Adrenal gland (tissue), 12 donors: Measurements from ENCODE around the gene SPNS2. TPM values are rescaled to one million over a fixed set of nuclear protein-coding genes. Genes with fewer than 3 reads are reported as not detected.

Source experiments
- DNase-seq, 7 donors: peaks; one replicate each; pipeline ENCODE4 v3.0.0-alpha.2; 2019 to 2020
- H3K27ac ChIP-seq, 5 donors: fragments of 200-600 bp; sonication (generic) in 4 of 5; 1 replicate in 3 of 5; 2 replicates in 2 of 5; pipeline versions ENCODE4 v1.5.1 to v1.8.0; 2016 to 2020; ENCODE audit warnings: mild to moderate bottlenecking in 1 of 5
- H3K27me3 ChIP-seq: fragments of 200-600 bp; 2 replicates; pipeline ENCODE4 v1.8.0; 2021
- H3K36me3 ChIP-seq, 2 donors: fragments of 200-600 bp; replicated peaks in 1 of 2; 1 replicate in 1 of 2; 2 replicates in 1 of 2; pipeline versions ENCODE4 v1.5.1 to v1.8.0; 2018 to 2022
- H3K4me1 ChIP-seq, 2 donors: fragments of 200-600 bp; replicated peaks in 1 of 2; 1 replicate in 1 of 2; 2 replicates in 1 of 2; pipeline versions ENCODE4 v1.5.1 to v1.8.0; 2018 to 2021
- H3K4me3 ChIP-seq, 4 donors: fragments of 200-600 bp; sonication (generic) in 3 of 4; one replicate each; pipeline ENCODE4 v1.5.1; 2016 to 2018
- H3K9me3 ChIP-seq, 3 donors: fragments of 200-600 bp; sonication (generic) in 1 of 3; replicated peaks in 1 of 3; 1 replicate in 2 of 3; 2 replicates in 1 of 3; pipeline versions ENCODE4 v1.5.1 to v1.8.0; 2016 to 2021
- POLR2A ChIP-seq, 2 donors: fragments of 450-650 bp; IDR thresholded peaks; one replicate each; pipeline ENCODE4 v1.6.1; 2017; ENCODE audit warnings: antibody characterized with exemption in 2 of 2, mild to moderate bottlenecking in 2 of 2, moderate library complexity in 1 of 2
- WGBS, 4 donors: extraction: QIAGEN DNeasy Blood & Tissue Kit in 2 of 4; methylation state at CpG; one replicate each; pipeline versions ENCODE4 v1.1.5 to v1.1.7; 2013 to 2017; 5-methylcytosine and 5-hydroxymethylcytosine counted together
- intact Hi-C, 2 donors: fragments of 100-400 bp; cut with DNase I; formaldehyde crosslinking; loops; one replicate each; pipeline versions ENCODE4 v1.14.1 to v1.15.0; 2022 to 2023
- polyA plus RNA-seq, 3 donors: library from polyadenylated mRNA; stranded (reverse); fragments of 200-250 nt in 2 of 3; fragments of 350-450 nt in 1 of 3; fragmentation: Illumina TruSeq in 1 of 3; extraction: RNeasy Lipid Tissue Mini Kit (QIAGEN cat#74804) in 1 of 3; gene quantifications; one replicate each; pipeline ENCODE4 v1.2.3, GENCODE V29; 2013 to 2014
- total RNA-seq, 9 donors: library from RNA; depleted of rRNA in 4 of 9; stranded (reverse); fragments of >200 nt in 4 of 9; fragments of 120-200 nt in 1 of 9; fragmentation: NEBNext Ultra II Directional in 1 of 9; extraction: Animal tissue kit (Norgen Biotek cat#: 25700) in 1 of 9; gene quantifications; one replicate each; pipeline versions ENCODE4 v1.1.0 to v1.2.4, GENCODE V29; 2013 to 2023
- TF ChIP-seq, protein P1 (sequence below), 6 experiments: fragments of 450-650 bp in 4 of 6; fragments of 200-600 bp in 2 of 6; sonication (generic) in 1 of 6; IDR thresholded peaks; 1 replicate in 5 of 6; 2 replicates in 1 of 6; pipeline versions ENCODE4 v1.5.1 to v1.8.0; 2016 to 2021; ENCODE audit warnings: antibody characterized with exemption in 6 of 6, mild to moderate bottlenecking in 2 of 6, moderate library complexity in 1 of 6
- donor health status: healthy with polysubstance abuse.
- donor health status: Bipolar disorder and iron deficiency.
- donor health status: DM: yes; HTN: yes; CAD: no.
- donor health status: DM: no; HTN: no; CAD: no.
- donor health status: DM: no; HTN: no; CAD: no.
- donor health status: DM: yes; HTN: yes; CAD: no.

Gene SPNS2
- total and polyA plus RNA-seq, 12 donors = 0.90 to 25.1 (median 7.7) TPM

DNA sequence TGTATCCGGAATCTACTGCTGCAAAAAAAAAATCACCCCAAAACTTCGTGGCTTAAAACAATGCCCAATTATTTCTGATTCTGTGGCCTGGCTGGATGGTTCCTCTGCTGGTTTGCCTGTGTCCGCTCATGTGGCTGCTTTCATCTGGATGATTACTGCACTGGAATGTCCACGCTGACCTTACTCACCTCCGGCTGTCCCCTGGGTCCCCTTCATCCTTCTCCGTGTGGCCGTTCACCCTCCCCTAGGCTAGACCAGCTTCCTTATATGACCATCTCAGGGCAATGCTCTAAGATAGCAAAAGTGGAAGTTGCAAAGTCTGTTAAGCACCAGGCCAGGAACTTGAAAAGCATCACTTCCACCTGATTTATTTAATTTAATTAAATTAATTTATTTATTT, 31.4 kb upstream of the SPNS2 start:
- H3K36me3 ChIP-seq = no peaks in the 10 kb centered on the region
- no peaks in the 10 kb centered on the region for H3K9me3 ChIP-seq
- H3K4me1 ChIP-seq = no peaks in the 10 kb centered on the region
- H3K27me3 ChIP-seq = no peaks in the 10 kb centered on the region
- H3K27ac ChIP-seq = no peak overlapping the region
- no peak overlapping the region for H3K4me3 ChIP-seq
- no peak for DNase-seq
- intact Hi-C loops = no loop called here
- no peak for TF ChIP-seq POLR2A (IDR thresholded peaks at IDR 0.05)
- TF ChIP-seq, protein P1, sequence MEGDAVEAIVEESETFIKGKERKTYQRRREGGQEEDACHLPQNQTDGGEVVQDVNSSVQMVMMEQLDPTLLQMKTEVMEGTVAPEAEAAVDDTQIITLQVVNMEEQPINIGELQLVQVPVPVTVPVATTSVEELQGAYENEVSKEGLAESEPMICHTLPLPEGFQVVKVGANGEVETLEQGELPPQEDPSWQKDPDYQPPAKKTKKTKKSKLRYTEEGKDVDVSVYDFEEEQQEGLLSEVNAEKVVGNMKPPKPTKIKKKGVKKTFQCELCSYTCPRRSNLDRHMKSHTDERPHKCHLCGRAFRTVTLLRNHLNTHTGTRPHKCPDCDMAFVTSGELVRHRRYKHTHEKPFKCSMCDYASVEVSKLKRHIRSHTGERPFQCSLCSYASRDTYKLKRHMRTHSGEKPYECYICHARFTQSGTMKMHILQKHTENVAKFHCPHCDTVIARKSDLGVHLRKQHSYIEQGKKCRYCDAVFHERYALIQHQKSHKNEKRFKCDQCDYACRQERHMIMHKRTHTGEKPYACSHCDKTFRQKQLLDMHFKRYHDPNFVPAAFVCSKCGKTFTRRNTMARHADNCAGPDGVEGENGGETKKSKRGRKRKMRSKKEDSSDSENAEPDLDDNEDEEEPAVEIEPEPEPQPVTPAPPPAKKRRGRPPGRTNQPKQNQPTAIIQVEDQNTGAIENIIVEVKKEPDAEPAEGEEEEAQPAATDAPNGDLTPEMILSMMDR (IDR thresholded peaks at IDR 0.05) = no peak
- 70 to 81% (median 76%) methylated on average over 7 of the region's 7 CpGs for WGBS, 4 donors

DNA sequence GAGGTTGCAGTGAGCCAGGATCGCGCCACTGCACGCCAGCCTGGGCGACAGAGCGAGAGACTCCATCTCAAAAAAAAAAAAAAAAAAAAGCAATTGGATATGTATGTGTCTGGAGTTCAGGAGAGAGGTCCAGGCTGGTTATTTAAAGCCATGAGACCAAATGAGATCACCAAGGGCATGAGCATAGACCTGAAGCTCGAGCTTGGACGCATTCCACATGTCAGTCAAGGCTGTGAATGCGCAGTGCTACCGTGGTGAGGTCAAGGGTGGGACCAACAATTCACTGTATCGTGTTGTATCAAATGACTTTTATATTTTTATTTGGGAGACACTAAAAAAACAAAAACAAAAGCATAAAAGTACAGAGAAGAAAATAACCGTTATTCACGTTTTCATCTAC, 29.1 kb upstream of the SPNS2 start:
- intact Hi-C loops = no loop called here
- Histone ChIP-seq H3K36me3 (no peaks in the 10 kb centered on the region), H3K27ac (no peak overlapping the region), H3K9me3 (no peaks in the 10 kb centered on the region), H3K27me3 (no peaks in the 10 kb centered on the region), H3K4me1 (no peaks in the 10 kb centered on the region), H3K4me3 (no peak overlapping the region)
- no peak for TF ChIP-seq POLR2A (IDR thresholded peaks at IDR 0.05)
- TF ChIP-seq, protein P1 (IDR thresholded peaks at IDR 0.05) = no peak
- 61 to 74% (median 64%) methylated on average over 12 of the region's 12 CpGs for WGBS, 4 donors
- peak in 3 of 7 donors; percentile 38 to 57 (median 47) for DNase-seq

DNA sequence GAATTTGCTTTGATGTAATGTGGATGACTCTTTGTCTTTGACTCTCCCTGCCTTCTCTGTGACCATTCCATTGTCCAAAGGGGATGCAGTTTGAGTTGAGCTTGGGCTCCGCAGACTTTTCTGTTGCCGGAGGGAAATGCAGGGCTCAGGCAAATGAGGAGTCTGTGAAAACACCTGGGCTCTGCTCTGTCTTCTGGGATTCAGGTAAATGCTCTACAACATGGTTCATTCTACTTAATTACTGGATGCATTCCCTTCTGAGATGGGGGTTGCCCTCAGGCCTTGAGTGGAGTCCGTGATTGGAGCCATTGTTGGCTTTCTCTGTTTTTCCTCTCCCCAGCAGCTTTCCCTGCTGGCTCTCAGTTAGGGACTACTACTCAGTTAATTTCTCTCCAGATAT, 26.4 kb upstream of the SPNS2 start:
- no peak for TF ChIP-seq POLR2A (IDR thresholded peaks at IDR 0.05)
- TF ChIP-seq, protein P1 (IDR thresholded peaks at IDR 0.05) = no peak
- no peak overlapping the region for H3K27ac ChIP-seq
- intact Hi-C loops = no loop called here
- H3K4me1 ChIP-seq = no peaks in the 10 kb centered on the region
- 88 to 93% (median 91%) methylated on average over 3 of the region's 3 CpGs for WGBS, 4 donors
- H3K4me3 ChIP-seq = no peak overlapping the region
- H3K9me3 ChIP-seq = no peaks in the 10 kb centered on the region
- no peaks in the 10 kb centered on the region for H3K36me3 ChIP-seq
- DNase-seq = no peak
- no peaks in the 10 kb centered on the region for H3K27me3 ChIP-seq

DNA sequence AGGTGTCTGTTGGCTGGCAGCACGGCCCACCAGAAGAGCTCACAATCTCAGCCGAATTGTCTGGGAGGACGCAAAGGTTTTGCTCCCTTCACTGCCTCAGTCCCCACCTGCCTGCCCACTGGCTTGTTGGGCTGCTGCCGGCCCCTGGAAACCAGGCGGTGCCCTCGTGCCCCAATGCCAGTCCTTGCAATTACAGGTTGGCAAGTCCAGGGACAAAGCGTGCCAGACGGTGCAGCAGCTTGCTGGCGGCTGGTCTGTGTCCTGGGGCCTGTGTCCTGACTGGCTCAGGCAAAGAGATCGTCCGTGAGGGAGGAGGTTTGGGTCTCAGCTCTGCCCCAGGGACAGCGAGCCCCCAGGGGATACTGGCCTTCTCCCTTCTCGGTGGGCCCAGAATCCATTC, 24.6 kb upstream of the SPNS2 start:
- no peak for DNase-seq
- Histone ChIP-seq H3K27me3 (no peaks in the 10 kb centered on the region), H3K4me1 (no peaks in the 10 kb centered on the region), H3K9me3 (no peaks in the 10 kb centered on the region), H3K27ac (no peak overlapping the region), H3K4me3 (no peak overlapping the region), H3K36me3 (no peaks in the 10 kb centered on the region)
- TF ChIP-seq POLR2A (IDR thresholded peaks at IDR 0.05) = no peak
- TF ChIP-seq, protein P1 (IDR thresholded peaks at IDR 0.05) = no peak
- intact Hi-C loops = no loop called here
- 59 to 90% (median 86%) methylated on average over 4 to 13 of the region's 13 CpGs for WGBS, 4 donors
